Coronary artery (tissue), 2 donors: Measurements from ENCODE around the gene CYP27A1.

Experiments used
- DNase-seq: peaks from one replicate; pipeline ENCODE4 v3.0.0-alpha.2; 2017; ENCODE audit warnings: low spot score
- H3K27ac ChIP-seq, 2 donors: fragments of 200-600 bp; sonication (generic); one replicate each; pipeline ENCODE4 v1.5.1; 2016 to 2019
- H3K4me3 ChIP-seq: fragments of 200-600 bp; sonication (generic); 2 replicates; pipeline ENCODE4 v1.5.1; 2016; ENCODE audit warnings: mild to moderate bottlenecking, moderate library complexity
- CTCF ChIP-seq: fragments of 200-600 bp; sonication (generic); IDR thresholded peaks from one replicate; pipeline ENCODE4 v1.5.1; 2019; ENCODE audit warnings: antibody characterized with exemption

Gene CYP27A1

DNA sequence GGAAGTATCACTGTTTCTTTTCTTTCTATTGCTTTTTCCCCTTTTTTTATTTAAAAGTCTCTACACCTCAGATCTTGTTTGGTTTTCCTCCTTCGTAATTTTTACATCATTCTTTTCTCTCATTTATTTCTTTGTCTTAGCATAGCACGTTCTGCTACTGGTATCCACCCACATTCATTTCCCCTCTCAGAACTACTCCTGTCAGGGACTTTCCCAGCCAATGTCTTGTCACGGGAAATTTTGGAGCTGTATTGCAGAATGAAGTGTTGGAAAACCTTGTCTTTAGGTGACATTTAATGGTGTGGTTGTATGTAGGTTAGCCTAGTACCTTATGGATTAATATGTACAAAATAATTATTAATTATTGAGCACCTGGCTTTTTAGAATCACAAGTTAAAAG is 37.3 kb upstream of the CYP27A1 start:
- no peak overlapping the region for H3K27ac ChIP-seq
- no peak overlapping the region for H3K4me3 ChIP-seq
- no peak for TF ChIP-seq CTCF
- no peak for DNase-seq

GRCh38 chr2:218745160-218745558 is 36.8 kb upstream of the CYP27A1 start:
- DNase-seq = no peak
- no peak overlapping the region for H3K4me3 ChIP-seq
- peak overlapping the region in 1 of 2 donors; percentile 68 for H3K27ac ChIP-seq
- no peak for TF ChIP-seq CTCF

- Histone ChIP-seq H3K27ac (peak overlapping the region; percentile 1 to 68), H3K4me3 (no peak overlapping the region)
- DNase-seq = no peak
- no peak for TF ChIP-seq CTCF
Observed at GRCh38 chr2:218745559-218746469, 36.1 kb upstream of the CYP27A1 start.

GRCh38 chr2:218746470-218746795 is 35.5 kb upstream of the CYP27A1 start:
- DNase-seq = no peak
- Histone ChIP-seq H3K4me3 (no peak overlapping the region), H3K27ac (peak overlapping the region; percentile 1 to 52)
- no peak for TF ChIP-seq CTCF

GRCh38 chr2:218746960-218747359 is 35.0 kb upstream of the CYP27A1 start:
- no peak overlapping the region for H3K4me3 ChIP-seq
- no peak overlapping the region for H3K27ac ChIP-seq
- no peak for DNase-seq

DNA sequence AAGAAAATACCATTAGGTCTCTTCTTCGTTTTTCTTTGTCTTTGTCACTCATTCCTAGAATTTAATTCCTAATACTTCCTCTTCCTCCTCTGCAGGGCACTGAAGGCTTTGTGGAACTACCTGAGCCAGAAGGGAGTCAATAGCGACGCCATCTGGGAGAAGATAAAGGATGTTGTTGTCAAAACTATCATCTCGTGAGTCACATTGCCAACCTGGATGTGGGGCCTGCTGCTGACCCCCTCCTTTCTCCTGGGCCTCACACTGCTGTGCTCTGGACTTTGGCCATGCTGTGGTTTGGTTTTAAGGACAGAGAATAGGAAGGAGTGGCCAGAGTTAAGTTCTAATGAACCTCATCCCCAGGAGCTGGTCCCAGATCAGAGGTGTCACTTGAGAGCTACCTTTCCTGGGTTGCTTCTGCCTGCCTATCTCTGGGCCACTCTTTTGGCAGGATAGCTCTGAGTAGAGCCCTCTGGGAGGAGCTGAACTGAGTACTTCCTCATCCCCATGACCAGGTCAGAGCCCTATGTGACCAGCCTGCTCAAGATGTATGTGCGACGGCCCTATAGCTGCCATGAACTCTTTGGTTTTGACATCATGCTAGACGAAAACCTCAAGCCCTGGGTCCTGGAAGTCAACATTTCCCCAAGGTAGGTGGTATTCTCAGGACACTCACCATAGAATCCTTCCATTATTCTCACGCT is 33.1 kb upstream of the CYP27A1 start:
- Histone ChIP-seq H3K27ac (no peak overlapping the region), H3K4me3 (no peak overlapping the region)
- no peak for TF ChIP-seq CTCF
- DNase-seq = no peak

More at GRCh38 chr2:218746960-218747359, 35.0 kb upstream of the CYP27A1 start:
- TF ChIP-seq CTCF = no peak
